Measurements from ENCODE around the gene NFE2. TPM values are rescaled to one million over a fixed set of nuclear protein-coding genes. Genes with fewer than 3 reads are reported as not detected.
A peak's percentile ranks its signal among the peaks of the same experiment; 100 is the strongest.

Gene NFE2
- 0.63 TPM for total RNA-seq

DNA sequence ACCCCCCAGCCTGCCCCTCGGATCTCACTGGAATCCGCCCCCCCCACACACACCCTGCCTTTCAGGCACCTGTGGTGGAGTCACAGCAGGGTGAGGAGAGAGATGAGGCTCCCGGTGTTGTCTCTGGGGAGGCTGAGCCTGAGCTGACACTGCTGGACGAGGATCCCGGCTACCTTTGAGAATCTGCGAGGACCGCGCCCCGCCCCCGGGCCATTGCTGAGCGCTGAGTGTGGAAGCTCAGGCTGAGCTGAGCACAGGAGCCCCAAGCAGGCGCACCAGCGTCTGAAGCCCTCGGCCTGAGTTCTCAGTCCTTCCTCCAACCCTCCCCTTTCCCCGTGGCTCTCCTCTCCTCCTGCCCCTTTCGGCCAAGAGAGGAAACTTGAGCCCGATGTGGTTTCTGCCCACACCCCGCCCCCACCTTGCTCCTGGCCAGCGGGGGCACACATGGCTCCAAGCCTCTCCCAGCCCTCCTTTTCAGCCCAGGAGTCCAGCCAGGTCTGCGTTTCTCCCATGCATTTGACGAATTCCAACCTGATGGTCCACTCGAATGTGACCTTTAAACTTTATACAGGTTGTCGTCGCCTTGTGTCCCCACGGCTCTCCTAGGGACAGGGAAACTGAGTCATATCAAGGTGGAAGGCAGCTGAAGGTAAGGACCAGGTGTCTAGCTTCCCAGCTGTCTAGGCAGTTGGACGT lies at the start of gene NFE2:
Gene NFE2 (minus strand): TSS at position 284 of the 696 bp plus-strand sequence. CDS start 5,767 bp downstream, outside the sequence.

DNA sequence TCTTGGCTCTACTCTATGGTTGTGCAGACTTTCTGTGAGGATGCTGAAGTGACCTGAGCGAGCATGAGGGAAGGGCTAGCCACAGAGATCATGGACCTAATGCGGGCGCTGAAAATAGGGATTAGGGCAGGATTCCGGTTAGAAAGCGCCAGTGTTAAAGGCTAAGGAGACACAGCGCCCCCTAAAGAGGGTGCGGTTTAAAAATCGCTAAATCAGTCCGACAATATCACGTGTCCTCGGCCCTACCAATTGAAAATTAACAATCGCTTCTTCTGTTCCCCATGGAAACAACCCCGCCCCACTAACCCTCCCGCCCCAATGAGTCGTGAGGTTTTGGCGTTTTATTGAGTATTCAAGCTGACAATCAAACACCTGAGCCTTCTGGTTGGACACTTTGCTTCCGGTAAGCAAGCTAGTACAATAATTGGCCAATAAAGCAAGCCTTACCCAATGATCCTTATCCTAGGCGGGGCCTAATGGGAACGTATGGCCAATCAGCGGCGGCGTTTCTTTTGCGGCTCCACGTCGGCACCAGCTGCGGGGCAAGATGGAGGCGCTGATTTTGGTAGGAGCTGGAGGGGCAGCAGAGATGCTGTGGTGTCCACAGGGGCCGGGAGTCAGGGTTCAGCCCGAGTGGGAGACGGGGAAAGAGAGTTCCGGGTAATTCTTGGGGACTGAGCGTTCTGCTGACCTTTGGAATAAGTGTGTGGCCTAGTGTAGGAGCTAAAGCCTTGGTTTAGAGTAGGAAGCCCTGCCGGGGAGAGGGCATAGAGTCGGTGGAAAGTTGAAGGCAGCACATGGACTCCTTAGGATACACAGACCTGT lies 24.0 kb upstream of the NFE2 start, which contains the start of gene COPZ1:
Gene COPZ1 (plus strand): TSS at position 515 of the 825 bp plus-strand sequence. CDS start 33 bp downstream, at position 548.

DNA sequence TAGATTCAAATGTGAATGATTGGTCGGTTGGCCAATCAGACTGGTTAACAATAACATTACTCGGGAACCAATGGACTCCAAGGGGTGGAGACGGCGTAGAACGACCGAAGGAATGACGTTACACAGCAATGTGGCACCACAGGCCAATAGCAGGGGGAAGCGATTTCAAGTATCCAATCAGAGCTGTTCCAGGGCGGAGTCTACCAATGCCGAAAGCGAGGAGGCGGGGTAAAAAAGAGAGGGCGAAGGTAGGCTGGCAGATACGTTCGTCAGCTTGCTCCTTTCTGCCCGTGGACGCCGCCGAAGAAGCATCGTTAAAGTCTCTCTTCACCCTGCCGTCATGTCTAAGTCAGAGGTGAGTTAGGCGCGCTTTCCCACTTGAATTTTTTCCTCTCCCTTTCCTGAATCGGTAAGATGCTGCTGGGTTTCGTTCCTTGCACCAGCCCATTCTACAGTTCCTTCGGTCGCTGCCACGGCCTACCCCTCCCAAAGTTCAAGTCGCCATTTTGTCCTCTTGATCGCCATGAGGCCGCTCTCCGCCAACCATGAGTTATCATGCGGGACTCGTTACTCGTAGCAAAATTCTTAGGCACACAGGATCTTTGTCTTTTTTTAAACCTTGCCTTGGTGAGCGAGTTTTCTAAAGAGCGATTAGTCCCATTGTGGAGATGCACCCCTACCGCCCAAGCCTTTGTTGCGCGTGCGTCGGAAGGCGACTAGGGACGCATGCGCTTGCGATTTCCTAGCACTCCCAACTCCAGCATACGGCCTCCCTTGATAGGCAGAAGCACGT lies 20.2 kb downstream of the NFE2 start, which contains the start of gene HNRNPA1:
Gene HNRNPA1 (plus strand): TSS at position 259 of the 793 bp plus-strand sequence. CDS start 82 bp downstream, at position 341.

DNA sequence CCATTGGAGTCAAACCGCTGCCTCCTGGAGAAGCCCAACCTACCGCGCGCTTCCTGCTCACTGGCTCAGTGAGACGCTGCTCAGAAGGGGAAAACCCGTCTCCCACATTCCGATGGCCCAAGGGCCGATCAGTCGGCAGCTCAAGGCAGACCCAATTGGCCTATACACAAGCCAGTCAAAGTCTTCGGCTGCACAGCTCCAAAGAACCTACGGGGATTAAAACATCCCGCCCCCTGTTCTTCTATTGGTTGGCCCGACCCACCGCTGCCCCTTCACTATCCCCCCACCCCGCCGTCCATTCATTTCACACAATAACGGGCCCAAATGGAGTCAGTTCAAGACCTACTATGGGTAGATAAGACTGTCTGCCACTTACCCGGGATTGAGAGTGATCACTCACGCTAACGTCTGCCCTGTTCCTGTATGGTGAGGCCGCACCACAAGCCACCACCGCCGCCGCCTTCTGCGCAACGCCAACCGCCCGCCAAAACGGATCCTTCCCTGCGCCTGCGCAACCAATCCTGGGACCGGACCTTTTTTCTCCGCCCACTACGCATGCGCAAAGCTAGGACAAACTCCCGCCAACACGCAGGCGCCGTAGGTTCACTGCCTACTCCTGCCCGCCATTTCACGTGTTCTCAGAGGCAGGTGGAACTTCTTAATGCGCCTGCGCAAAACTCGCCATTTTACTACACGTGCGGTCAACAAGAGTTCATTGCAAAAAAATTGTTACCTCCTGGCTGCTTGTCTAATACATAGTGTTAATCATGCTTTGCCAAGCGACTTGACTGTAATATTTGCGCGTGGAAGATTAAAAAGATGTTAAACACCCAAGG lies 21.0 kb downstream of the NFE2 start, which contains the start of gene CBX5:
Gene CBX5 (minus strand): TSS at position 491 of the 836 bp plus-strand sequence. CDS start 22,472 bp downstream, outside the sequence.

Small RNA genes within 50 kb of the gene (small RNA-seq; reads per million reads assigned to genes)
- gene MIR148B (ENCODE audit: low replicate concordance) (167 reads per million, percentile 96 among the genes with 10 or more reads in this experiment), gene RN7SL390P (ENCODE audit: low replicate concordance) (not detected), gene RN7SL744P (ENCODE audit: low replicate concordance) (not detected), gene RNU6-950P (ENCODE audit: low replicate concordance) (not detected)

Other genes with a start within 250 kb of the NFE2 start
- not detected for gene HOXC4, start 247.2 kb downstream of the NFE2 start, total RNA-seq
- 50.1 TPM for gene SMUG1, start 112.0 kb downstream of the NFE2 start, total RNA-seq
- 141 TPM for gene CBX5, start 20.9 kb downstream of the NFE2 start, total RNA-seq
- 545 TPM for gene HNRNPA1, start 20.3 kb downstream of the NFE2 start, total RNA-seq
- 54.8 TPM for gene COPZ1, start 24.1 kb upstream of the NFE2 start, total RNA-seq
- gene GPR84, start 63.5 kb upstream of the NFE2 start, total RNA-seq: not detected
- 2.8 TPM for gene ZNF385A, start 83.7 kb upstream of the NFE2 start, total RNA-seq
- 5.0 TPM for gene ITGA5, start 118.3 kb upstream of the NFE2 start, total RNA-seq
- gene GTSF1, start 172.6 kb upstream of the NFE2 start, total RNA-seq: not detected
- 3.8 TPM for gene NCKAP1L, start 196.7 kb upstream of the NFE2 start, total RNA-seq
- 8.1 TPM for gene PDE1B, start 248.6 kb upstream of the NFE2 start, total RNA-seq

Measured in parietal lobe (tissue), 2 donors.